HG02938 (cell line): ENCODE results near the gene UVRAG.

Source experiments
- ATAC-seq: cut with Tn5 transposase; IDR thresholded peaks from one replicate; pipeline ENCODE4 v1.9.1; 2021; ENCODE audit warnings: mild to moderate bottlenecking, moderate library complexity; ENCODE audit not compliant: unreplicated experiment

Gene UVRAG

GRCh38 chr11:76176463-76176862, 361.5 kb downstream of the UVRAG start:
- ATAC-seq, result no peak

GRCh38 chr11:76177250-76177686, 362.3 kb downstream of the UVRAG start:
- ATAC-seq, result no peak

- ATAC-seq, result no peak
Observed at GRCh38 chr11:76179147-76179546, 364.1 kb downstream of the UVRAG start.

DNA sequence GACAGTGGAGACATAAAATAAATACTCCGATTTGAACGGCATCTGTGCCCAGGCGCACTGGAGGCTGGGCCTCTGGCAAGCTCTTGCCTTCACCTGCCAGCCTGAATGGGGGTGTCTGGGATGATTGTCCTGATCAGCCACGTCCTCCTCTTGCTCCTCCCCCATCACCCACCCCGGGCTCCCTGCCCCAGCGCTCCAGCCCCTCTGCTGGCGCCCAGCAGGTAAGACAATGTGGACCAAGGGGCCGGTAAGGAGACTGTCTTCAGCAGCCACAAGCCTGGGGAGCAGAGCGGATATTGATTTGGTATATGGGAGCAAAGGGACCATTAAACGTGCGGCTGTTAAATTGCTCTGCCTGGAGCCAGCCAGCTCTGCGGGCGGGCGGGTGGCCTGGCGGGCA, 366.4 kb downstream of the UVRAG start:
- no peak for ATAC-seq

DNA sequence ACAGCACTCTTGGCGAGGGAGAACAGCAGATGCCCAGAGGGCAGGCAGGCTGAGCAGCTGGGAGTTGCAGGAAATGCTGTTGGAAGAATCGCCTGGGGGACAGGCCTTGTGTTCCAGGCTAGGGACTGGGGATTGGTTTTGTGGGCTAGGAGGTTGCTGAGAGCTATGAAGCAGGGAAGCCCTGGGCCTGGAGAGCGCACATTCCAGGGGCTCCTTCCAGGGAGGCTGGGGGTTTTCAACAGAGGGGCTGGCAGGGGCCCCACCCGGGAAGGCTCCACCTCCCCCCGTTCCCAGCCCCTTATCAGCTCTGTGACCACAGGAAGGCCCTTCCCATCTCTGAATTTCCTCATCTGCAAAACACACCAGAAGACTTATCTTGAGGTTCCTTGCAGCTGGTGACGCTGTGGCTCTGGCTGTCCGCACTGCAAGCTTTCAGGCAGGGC, 369.6 kb downstream of the UVRAG start:
- ATAC-seq, result no peak

- ATAC-seq, result no peak
Observed at GRCh38 chr11:76185511-76185910, 370.5 kb downstream of the UVRAG start.

DNA sequence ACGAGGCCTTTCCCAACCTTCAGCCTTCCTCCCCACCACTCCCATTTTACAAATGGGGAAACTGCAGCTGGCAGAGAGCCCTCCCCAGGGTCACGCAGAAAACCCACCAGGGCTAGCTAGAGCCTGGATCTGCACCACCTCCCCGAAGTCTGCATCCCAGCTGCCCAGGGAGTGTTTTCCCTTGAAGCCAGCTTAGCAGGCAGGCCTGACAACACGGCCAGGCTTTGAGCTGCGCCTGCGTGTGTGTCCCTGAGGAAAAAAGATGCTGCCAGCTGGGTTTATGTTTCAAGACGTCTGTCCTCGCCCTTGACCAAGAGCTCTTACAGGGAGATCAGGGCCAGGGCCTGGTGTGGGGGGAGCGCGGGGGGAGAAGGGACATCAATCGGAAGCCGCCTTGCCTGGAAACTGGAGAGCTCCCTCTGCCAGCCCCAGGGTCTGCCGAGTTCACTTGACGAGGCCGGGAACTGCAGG, 371.0 kb downstream of the UVRAG start:
- ATAC-seq, result no peak

GRCh38 chr11:76186776-76187279, 371.8 kb downstream of the UVRAG start:
- ATAC-seq, result no peak

GRCh38 chr11:76188873-76189272, 373.9 kb downstream of the UVRAG start:
- ATAC-seq, result no peak

DNA sequence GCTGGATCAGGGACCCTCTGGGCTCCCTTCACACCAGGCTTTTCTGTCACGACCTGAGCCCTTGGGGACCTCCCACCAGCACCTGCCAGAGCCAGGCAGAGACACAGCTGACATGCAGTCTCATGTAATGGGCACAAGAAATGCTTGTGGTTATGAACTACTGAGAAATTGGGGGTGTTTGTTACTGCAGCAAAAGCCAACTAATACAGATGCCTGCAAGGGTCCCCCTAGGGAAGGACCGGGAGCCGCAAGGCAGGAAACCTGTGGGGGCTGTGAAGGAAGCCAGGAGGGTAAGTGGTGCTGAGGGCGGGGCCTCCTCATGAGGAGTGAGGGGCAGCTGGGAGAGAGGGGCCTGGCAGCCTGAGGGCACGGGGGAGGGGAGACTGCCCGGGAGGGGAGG, 374.7 kb downstream of the UVRAG start:
- no peak for ATAC-seq

GRCh38 chr11:76190376-76190775, 375.4 kb downstream of the UVRAG start:
- no peak for ATAC-seq
